ENCODE results near the gene GUCY2D.

GUCY2D gene

GRCh38 chr17:8048736-8049135 lies 46.3 kb downstream of the GUCY2D start:
- TF ChIP-seq, protein P1, sequence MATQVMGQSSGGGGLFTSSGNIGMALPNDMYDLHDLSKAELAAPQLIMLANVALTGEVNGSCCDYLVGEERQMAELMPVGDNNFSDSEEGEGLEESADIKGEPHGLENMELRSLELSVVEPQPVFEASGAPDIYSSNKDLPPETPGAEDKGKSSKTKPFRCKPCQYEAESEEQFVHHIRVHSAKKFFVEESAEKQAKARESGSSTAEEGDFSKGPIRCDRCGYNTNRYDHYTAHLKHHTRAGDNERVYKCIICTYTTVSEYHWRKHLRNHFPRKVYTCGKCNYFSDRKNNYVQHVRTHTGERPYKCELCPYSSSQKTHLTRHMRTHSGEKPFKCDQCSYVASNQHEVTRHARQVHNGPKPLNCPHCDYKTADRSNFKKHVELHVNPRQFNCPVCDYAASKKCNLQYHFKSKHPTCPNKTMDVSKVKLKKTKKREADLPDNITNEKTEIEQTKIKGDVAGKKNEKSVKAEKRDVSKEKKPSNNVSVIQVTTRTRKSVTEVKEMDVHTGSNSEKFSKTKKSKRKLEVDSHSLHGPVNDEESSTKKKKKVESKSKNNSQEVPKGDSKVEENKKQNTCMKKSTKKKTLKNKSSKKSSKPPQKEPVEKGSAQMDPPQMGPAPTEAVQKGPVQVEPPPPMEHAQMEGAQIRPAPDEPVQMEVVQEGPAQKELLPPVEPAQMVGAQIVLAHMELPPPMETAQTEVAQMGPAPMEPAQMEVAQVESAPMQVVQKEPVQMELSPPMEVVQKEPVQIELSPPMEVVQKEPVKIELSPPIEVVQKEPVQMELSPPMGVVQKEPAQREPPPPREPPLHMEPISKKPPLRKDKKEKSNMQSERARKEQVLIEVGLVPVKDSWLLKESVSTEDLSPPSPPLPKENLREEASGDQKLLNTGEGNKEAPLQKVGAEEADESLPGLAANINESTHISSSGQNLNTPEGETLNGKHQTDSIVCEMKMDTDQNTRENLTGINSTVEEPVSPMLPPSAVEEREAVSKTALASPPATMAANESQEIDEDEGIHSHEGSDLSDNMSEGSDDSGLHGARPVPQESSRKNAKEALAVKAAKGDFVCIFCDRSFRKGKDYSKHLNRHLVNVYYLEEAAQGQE (IDR thresholded peaks at IDR 0.05; ENCODE audit: insufficient replicate concordance, low read depth) = no peak
- no peak for TF ChIP-seq POLR2AphosphoS5 (IDR thresholded peaks at IDR 0.05; ENCODE audit: low read depth)
- TF ChIP-seq SPI1 (IDR thresholded peaks at IDR 0.05; ENCODE audit: borderline replicate concordance, low read depth) = no peak
- TF ChIP-seq GABPA (IDR thresholded peaks at IDR 0.05; ENCODE audit: low read depth) = no peak
- TF ChIP-seq CTCF (IDR thresholded peaks at IDR 0.05; ENCODE audit: insufficient read depth, low read length) = no peak

GRCh38 chr17:8051831-8052230 lies 49.4 kb downstream of the GUCY2D start:
- no peak for DNase-seq (ENCODE audit: low read depth in 1 of 2, low spot score in 1 of 2)
- H3K27me3 ChIP-seq (ENCODE audit: insufficient read depth, poor library complexity, severe bottlenecking) = no peaks in the 10 kb centered on the region
- TF ChIP-seq GABPA (IDR thresholded peaks at IDR 0.05; ENCODE audit: low read depth) (no peak), CTCF (IDR thresholded peaks at IDR 0.05; ENCODE audit: insufficient read depth, low read length) (no peak), SPI1 (IDR thresholded peaks at IDR 0.05; ENCODE audit: borderline replicate concordance, low read depth) (no peak), POLR2AphosphoS5 (IDR thresholded peaks at IDR 0.05; ENCODE audit: low read depth) (no peak)
- TF ChIP-seq, protein P1 (IDR thresholded peaks at IDR 0.05; ENCODE audit: insufficient replicate concordance, low read depth) = no peak
- H3K27ac ChIP-seq (replicated peaks) = no peak overlapping the region
- no peak overlapping the region for H3K4me3 ChIP-seq (replicated peaks; ENCODE audit: insufficient read depth, low read length)

More at GRCh38 chr17:8048736-8049135, 46.3 kb downstream of the GUCY2D start:
- no peak for DNase-seq (ENCODE audit: low read depth in 1 of 2, low spot score in 1 of 2)
- H3K27me3 ChIP-seq (ENCODE audit: insufficient read depth, poor library complexity, severe bottlenecking) = no peaks in the 10 kb centered on the region
- no peak overlapping the region for H3K4me3 ChIP-seq (replicated peaks; ENCODE audit: insufficient read depth, low read length)
- H3K27ac ChIP-seq (replicated peaks) = no peak overlapping the region

DNA sequence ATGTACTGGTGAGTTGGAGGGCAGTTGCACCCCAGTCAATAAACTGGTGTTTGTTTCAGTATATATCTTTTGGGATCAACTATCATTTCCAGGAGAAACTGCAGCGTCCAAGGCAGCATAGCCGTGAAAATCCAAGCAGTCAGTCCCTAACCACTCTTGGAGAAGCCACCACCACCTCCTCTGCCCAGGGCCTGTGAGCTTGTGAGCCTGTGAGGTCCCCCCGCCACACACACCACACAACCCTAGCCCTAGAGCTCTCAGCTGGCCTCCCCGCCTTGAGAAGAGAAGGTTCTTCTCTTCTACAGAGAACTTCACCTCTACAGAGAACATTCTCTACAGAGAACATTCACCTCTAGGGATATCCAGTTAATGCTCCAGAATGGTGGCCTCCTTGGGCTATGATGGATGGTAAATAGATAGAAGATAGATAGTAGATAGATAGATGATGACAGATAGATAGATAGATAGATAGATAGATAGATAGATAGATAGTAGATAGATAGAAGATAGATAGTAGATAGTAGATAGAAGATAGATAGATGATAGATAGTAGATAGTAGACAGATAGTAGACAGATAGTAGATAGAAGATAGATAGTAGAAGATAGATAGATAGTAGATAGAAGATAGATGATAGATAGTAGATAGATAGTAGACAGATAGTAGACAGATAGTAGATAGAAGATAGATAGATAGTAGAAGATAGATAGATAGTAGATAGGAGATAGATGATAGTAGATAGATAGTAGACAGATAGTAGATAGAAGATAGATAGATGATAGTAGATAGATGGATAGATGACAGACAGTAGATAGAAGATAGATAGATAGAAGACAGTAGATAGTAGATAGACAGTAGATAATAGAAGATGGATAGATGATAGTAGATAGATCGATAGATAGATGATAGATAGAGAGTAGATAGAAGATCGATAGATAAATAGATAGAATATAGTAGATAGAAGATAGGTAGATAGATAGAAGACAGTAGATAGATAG lies 50.1 kb downstream of the GUCY2D start:
- Histone ChIP-seq H3K4me3 (replicated peaks; ENCODE audit: insufficient read depth, low read length) (no peak overlapping the region), H3K27ac (replicated peaks) (no peak overlapping the region), H3K27me3 (ENCODE audit: insufficient read depth, poor library complexity, severe bottlenecking) (no peaks in the 10 kb centered on the region)
- no peak for DNase-seq (ENCODE audit: low read depth in 1 of 2, low spot score in 1 of 2)
- TF ChIP-seq, protein P1 (IDR thresholded peaks at IDR 0.05; ENCODE audit: insufficient replicate concordance, low read depth) = no peak
- TF ChIP-seq SPI1 (IDR thresholded peaks at IDR 0.05; ENCODE audit: borderline replicate concordance, low read depth) = no peak
- no peak for TF ChIP-seq POLR2AphosphoS5 (IDR thresholded peaks at IDR 0.05; ENCODE audit: low read depth)
- TF ChIP-seq CTCF (IDR thresholded peaks at IDR 0.05; ENCODE audit: insufficient read depth, low read length) = no peak
- no peak for TF ChIP-seq GABPA (IDR thresholded peaks at IDR 0.05; ENCODE audit: low read depth)
